Central memory CD8-positive, alpha-beta T cell (primary cell): ENCODE measurements around the gene RPLP2.

Experiments
- ATAC-seq: fragments of 150-1000 bp; cut with Tn5 transposase; replicated peaks from 2 replicates; pipeline ENCODE4 v1.10.0; 2022; ENCODE audit warnings: mild to moderate bottlenecking, moderate FRiP score, moderate number of reproducible peaks; ENCODE audit not compliant: poor library complexity, severe bottlenecking; ENCODE audit errors: extremely low read depth
- DNase-seq, 2 donors: peaks; one replicate each; pipeline ENCODE4 v3.0.0; 2021; ENCODE audit warnings: low spot score in 2 of 2
- H3K27ac Mint-ChIP-seq: one replicate; pipeline ENCODE4 v1.8.0; 2022; ENCODE audit warnings: low read depth, mild to moderate bottlenecking, moderate library complexity, mixed read lengths
- H3K27me3 Mint-ChIP-seq: one replicate; pipeline ENCODE4 v1.8.0; 2022; ENCODE audit warnings: mixed read lengths
- H3K36me3 Mint-ChIP-seq: one replicate; pipeline ENCODE4 v1.8.0; 2022; ENCODE audit warnings: mild to moderate bottlenecking, moderate library complexity, mixed read lengths; ENCODE audit not compliant: insufficient read depth
- H3K4me1 Mint-ChIP-seq: one replicate; pipeline ENCODE4 v1.8.0; 2022; ENCODE audit warnings: mixed read lengths
- H3K4me3 Mint-ChIP-seq: one replicate; pipeline ENCODE4 v1.8.0; 2022; ENCODE audit warnings: mild to moderate bottlenecking, moderate library complexity, mixed read lengths
- H3K9me3 Mint-ChIP-seq: one replicate; pipeline ENCODE4 v1.8.0; 2022; ENCODE audit warnings: mixed read lengths

The RPLP2 gene

DNA sequence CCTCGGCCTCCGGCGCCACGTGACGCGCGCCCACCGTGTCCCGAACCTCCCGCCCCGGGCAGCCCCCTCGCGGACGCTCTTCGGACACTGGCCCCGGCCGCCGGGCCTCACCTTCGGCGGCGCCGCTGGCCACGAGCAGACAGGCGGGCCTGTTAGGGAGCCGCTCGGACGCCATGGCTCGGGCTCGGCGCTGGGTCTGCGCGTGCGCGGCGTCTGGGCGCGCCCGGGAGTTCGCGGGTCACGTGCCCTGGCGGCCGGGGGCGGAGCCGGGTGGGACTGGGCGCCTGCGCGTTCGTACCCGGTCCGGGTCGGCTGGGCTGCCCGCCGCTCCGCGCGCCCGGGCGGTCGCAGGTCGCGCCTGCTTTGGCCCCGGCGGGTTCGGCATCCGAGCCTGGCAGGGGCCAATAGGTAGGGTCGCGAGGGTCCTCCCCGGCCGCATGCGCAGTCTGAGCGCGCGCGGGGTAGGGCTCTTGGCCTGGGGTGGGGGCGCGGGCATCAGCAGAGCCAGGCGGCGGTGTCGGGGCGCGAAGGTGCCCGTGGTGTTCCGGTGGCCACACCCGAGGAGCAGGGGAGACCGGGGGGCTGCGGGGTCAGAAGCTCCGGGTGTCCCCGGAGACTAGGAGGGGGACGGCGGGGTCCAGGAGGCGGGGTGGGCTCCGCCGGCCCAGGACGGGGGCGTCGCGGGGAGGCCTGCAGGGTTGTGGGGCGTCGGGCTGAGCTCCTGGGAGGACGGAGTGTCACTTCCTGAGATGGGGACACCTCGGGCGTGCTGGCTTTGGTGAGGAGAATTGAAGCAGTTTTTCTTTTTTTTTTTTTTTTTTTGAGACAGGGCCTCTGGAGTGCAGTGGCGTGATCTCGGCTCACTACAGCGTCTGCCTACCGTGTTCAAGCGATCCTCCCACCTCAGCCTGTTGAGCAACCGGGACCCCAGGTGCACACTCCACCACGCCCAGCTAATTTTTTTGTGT is 32.2 kb upstream of the RPLP2 start, which contains the start of gene GATD1:
Gene GATD1, minus strand, starts transcription at position 200 of the 968 bp plus-strand sequence. Its CDS starts 25 bp downstream, at position 175.
- no peaks in the 10 kb centered on the region for H3K27me3 Mint-ChIP-seq
- peaks cover 19% of the 10 kb centered on the region for H3K4me1 Mint-ChIP-seq
- peaks cover 4% of the 10 kb centered on the region for H3K36me3 Mint-ChIP-seq
- H3K27ac Mint-ChIP-seq = peak within 1 kb of the TSS; percentile 71
- DNase-seq (peak; percentile 89 to 92), ATAC-seq (peak; percentile 88)
- H3K9me3 Mint-ChIP-seq = no peaks in the 10 kb centered on the region
- H3K4me3 Mint-ChIP-seq = peak within 1 kb of the TSS; percentile 76

DNA sequence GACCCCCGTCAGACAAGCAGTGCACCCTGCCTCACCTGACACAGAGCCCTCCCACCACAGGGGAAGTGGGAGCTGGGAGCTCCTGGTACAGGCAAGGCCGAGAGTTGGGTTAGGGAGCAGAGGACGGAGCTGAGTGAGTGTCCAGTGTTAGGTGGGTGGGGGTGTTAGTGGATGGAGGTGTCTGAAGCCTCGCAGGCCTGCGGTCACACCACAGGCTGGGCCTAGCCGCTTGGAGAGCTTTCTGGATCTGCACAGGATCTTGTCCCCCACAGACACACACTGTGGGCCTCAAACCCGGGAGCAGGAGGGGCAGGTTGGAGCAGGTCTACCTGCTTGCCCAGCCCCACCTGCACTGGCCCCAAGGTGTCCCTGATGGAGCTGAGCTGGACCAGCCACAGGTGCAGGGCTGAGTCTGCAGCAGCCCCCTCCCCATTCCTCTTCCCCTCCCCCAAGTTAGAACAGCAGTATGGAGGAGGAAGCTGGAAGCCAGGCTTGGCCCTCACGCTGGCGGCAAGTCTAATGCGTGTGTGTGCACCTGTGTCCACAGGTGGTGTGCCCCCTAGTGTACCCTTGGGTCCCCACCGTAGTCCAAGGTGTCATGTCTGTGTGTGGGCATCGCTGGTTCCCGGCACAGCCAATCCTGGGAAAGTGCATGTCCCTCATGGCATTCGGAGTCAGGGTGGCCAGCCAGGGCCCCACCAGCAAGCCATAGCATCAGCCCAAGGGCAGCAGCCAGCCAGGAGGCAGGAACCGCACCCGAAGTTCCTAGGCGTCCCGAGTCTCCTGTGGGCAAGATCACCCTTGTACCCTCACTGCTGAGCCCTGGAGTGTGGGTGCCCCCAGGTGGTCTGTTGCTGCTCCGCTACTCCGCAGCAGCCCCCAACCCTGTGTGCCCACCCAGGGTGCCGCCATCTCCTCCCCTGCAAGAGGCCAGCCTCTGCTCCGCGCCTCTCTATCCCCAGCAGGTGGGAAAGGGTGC is 30.5 kb upstream of the RPLP2 start:
- DNase-seq = no peak
- Mint-ChIP-seq H3K9me3 (no peaks in the 10 kb centered on the region), H3K4me3 (peak overlapping the region; percentile 76), H3K27ac (no peak overlapping the region), H3K27me3 (no peaks in the 10 kb centered on the region), H3K4me1 (peaks cover 13% of the 10 kb centered on the region), H3K36me3 (peaks cover 7% of the 10 kb centered on the region)
- no peak for ATAC-seq

DNA sequence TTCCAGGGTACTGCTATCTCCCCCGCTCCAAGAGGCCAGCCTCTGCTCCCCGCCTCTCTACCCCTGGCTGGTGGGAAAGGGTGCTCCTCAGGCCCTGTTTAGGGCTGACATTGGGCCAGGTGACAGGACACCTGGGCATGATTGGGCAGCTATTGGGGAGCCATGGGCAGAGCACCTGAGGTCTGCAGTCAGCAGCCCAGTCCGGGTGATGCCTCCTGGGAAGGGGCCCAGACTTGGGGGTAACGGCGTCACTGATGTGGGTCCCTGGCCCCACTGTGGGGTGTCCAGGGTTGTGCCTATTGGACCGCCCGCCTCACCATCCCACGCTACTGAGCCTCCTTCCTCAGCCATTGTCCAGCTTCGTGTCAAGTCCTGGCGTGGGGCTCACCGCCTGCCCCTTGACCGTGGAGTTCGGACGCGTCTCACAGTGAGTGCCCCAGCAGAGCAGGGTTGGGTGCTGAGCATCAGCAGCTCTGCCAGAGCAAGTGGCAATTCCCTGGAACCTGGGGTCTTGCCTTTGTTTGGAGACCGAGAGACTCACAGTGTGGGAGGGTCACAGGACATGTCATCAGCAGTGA is 29.7 kb upstream of the RPLP2 start:
- H3K27me3 Mint-ChIP-seq = no peaks in the 10 kb centered on the region
- H3K4me3 Mint-ChIP-seq = no peak overlapping the region
- no peak overlapping the region for H3K27ac Mint-ChIP-seq
- peaks cover 7% of the 10 kb centered on the region for H3K36me3 Mint-ChIP-seq
- ATAC-seq (no peak), DNase-seq (no peak)
- H3K9me3 Mint-ChIP-seq = no peaks in the 10 kb centered on the region
- H3K4me1 Mint-ChIP-seq = peaks cover 13% of the 10 kb centered on the region

DNA sequence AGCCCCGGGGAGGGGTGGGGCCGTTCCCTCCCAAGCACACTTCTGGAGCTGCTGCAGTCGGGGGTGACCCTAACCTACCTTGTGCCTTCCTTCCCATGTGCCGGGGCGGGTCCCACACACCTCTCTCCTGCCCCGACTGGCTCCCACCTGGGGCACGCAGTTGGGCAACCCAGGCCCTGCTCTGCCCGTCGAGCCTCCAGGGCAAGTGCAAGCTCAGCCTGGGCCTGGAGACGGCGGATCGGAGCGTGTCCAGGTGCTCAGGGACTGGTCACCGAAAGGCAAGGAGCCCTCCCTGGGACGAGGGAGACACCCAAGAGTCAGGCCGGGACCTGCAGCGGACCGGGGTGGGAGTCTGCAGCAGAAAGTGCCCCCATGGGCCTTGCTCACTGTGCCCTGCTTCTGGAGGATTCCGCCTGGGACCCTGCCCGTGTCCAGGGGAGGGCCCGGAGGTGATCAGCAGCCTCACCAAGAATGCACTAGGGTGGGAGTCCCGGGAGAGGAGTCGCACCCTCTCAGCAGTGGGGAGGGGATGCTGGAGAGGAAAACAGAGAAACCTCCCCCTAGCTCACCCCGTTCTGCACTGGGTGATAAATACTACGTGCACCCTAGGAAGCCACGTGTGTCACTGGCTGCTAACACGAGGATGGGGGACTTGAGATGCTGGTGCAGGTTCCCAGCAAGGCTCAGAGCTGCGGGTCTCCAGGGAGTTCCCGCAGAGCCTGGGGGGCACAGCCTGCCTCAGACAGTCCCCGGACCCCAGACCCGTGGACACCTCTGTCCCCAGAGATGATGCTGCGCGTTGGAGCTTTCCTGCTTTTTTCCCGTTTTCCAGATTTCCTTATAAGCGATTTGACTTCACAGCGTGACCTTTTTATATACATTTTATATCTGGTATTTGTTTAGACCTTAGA is 27.2 kb upstream of the RPLP2 start:
- no peak overlapping the region for H3K27ac Mint-ChIP-seq
- DNase-seq = no peak
- H3K4me1 Mint-ChIP-seq = peaks cover 6% of the 10 kb centered on the region
- no peaks in the 10 kb centered on the region for H3K9me3 Mint-ChIP-seq
- H3K27me3 Mint-ChIP-seq = no peaks in the 10 kb centered on the region
- ATAC-seq = no peak
- peaks cover 6% of the 10 kb centered on the region for H3K36me3 Mint-ChIP-seq
- H3K4me3 Mint-ChIP-seq = no peak overlapping the region

DNA sequence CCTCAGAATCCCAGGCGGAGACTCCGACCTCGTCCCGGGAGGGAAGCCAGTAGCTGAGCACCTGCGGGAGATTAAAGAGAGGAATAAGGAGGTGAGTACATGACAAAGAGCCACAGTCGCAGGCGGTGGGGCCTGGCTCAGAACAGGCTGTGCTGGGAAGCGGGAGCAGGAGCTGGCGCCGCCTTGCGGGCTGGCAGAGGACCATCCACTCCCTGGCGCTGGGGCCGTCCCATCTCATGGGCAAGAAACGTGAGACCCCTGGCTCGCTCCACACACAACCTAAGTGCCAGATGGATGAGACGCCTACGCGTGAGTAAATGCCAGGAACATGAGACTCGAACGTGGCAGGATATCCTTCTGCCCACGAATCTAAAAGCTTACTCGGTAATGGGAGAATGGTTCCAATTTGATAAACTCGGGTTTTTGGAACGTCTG is 26.2 kb upstream of the RPLP2 start:
- no peak for DNase-seq
- peaks cover 6% of the 10 kb centered on the region for H3K4me1 Mint-ChIP-seq
- H3K27me3 Mint-ChIP-seq = no peaks in the 10 kb centered on the region
- no peak for ATAC-seq
- H3K27ac Mint-ChIP-seq = no peak overlapping the region
- H3K9me3 Mint-ChIP-seq = no peaks in the 10 kb centered on the region
- peaks cover 4% of the 10 kb centered on the region for H3K36me3 Mint-ChIP-seq
- no peak overlapping the region for H3K4me3 Mint-ChIP-seq

DNA sequence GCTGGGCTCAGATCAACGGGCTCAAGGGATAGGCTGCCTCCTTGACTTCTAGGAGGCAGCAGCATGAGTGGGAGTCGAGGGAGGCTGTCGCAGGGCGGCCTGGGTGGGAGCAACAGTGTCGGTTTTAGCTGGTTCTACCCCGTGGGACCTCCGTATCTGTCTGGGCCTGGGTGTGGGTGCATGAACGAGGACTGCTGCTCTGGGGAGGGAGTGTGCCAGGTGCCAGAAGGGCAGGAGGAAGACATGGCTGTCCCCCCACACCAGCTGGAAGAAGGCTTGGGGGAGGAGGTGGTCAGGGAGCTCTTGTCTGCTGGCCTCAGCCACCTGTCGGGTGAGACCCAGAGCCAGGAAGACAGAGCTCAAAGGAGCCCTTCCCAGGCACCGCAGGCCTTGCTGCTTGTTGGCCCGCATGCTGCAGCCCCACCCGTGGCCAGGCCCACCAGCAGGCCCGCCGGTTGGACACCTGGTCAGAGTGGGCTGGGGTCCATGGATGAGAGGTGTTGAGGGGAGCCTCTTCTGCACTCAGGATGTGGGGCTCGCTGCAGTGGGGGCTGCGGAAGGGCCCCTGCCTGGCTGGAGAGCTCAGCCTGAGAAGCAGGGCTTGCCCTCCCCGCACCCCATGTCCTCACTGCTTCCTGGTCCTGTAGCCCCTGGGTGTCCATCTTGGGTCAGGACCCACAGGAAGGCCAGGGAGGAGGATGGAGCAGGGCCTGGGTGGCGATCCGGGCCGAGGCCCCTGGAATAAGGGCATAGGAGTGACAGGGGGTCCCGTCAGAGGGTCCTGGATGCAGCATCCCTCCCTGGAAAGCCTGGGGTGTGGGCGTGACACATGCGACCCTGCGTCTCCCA is 23.3 kb upstream of the RPLP2 start:
- peaks cover 8% of the 10 kb centered on the region for H3K36me3 Mint-ChIP-seq
- no peaks in the 10 kb centered on the region for H3K9me3 Mint-ChIP-seq
- H3K4me3 Mint-ChIP-seq = no peak overlapping the region
- ATAC-seq (no peak), DNase-seq (no peak)
- no peaks in the 10 kb centered on the region for H3K27me3 Mint-ChIP-seq
- H3K27ac Mint-ChIP-seq = no peak overlapping the region
- H3K4me1 Mint-ChIP-seq = peaks cover 6% of the 10 kb centered on the region

DNA sequence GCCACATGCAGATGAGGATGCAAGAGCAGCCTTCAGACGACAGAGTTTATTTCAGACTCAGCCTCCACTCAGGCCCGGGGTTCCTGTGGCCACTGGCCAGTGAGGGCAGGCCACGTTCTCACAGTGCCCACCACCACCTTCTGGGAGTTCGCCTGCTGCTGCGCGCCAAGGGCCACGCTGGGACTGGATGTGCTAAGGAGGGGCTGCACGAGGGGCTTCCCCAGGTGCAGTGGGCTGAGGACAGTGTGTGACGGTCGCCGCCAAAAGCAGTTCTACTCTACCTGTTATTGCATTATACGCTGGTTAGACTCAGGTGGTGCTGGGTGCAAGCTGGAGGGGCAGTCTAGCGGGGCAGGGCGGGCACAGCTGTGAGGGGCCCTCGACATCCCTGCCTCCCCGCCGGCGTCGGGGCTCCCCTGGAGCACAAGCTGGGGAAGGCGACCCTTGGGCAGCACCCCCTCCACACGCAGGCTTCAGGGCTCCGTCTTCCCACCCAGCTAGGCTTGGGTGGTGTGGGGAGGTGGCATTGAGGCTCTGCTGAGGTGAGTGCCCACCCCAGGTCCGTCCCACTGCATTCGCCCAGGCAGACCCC is 22.6 kb upstream of the RPLP2 start:
- no peaks in the 10 kb centered on the region for H3K9me3 Mint-ChIP-seq
- H3K27ac Mint-ChIP-seq = no peak overlapping the region
- no peaks in the 10 kb centered on the region for H3K27me3 Mint-ChIP-seq
- DNase-seq = no peak
- H3K4me3 Mint-ChIP-seq = no peak overlapping the region
- H3K36me3 Mint-ChIP-seq = peaks cover 9% of the 10 kb centered on the region
- no peak for ATAC-seq
- peaks cover 6% of the 10 kb centered on the region for H3K4me1 Mint-ChIP-seq

DNA sequence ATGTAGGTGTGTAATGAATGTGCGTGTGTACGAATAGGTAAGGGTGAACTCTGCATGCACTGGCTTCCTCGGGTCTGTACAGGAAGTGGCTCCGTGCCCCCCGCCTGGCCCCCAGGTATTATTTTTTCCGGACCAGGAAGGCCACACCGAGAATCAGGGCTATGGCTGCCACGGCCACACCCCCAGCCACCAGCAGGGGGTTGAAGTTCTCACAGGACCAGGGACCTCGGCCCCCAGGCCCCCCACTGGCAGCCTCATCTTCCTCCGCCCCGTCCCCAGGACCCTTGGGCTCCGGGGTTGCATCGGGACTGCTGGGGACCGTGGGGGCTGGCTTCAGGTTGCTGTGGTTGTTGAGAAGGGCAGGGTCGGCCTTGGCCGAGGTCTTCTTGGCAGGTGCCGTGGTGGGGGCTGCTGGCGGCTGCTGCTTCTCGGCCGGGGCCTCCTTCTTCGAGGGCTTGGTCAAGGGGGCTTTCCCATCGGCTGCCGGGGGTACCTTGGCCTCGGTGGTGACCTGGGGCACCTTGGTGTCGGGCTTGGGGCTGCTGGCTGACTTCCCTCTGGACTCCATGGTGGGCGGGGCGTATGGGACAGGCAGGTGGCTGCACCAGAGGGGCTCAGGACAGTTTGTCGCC is 21.6 kb upstream of the RPLP2 start:
- ATAC-seq = no peak
- DNase-seq = no peak
- H3K4me3 Mint-ChIP-seq = no peak overlapping the region
- peaks cover 6% of the 10 kb centered on the region for H3K4me1 Mint-ChIP-seq
- no peaks in the 10 kb centered on the region for H3K9me3 Mint-ChIP-seq
- H3K27me3 Mint-ChIP-seq = no peaks in the 10 kb centered on the region
- H3K27ac Mint-ChIP-seq = no peak overlapping the region
- H3K36me3 Mint-ChIP-seq = peaks cover 12% of the 10 kb centered on the region

DNA sequence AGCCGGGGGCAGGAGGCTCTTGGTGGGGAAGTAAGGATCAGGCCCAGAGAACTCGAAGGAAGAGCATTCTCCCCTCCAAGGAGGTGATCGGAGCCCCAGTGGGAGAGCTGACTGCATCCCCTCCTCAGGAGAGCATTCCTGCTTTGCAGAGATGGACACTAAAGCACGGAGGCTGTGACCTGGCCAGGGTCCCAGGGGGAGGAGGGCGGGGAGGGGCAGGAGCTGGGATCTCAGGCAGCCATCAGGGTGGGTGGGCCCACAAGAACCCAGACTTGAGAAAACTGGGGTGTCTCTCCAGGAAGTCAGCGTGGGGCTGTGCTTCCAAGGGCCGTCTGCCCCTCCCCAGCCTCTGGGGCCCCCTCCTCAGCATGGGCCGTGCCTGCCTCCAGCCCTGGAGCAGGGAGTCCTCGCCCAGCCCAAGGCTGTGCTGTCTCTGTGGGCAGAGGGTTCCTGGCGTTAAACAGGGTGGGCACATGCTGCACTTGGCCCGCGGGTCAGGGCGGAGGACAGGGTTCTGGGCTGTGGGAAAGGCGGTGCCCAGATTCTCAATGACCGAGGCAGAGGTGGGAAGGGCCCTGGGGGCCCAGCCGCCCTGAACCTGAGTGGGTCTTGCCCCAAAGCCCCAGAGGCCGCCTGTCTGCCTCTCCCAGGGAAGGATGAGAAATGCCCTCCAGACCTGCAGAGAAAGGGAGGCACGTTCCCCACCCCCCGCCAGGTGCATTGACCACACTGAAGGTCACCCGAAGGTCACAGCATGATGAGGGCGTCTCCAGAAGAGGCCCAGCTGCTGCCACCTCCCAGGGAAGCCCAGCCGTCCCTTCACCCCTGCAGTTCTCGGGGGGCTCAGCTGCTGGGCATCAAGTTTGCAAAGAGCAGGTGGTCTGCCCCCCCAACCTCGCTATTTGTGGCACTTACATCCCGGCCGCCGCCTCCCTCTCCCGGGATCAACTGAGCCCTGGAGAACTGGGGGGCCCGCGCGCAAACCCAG is 20.5 kb upstream of the RPLP2 start:
- ATAC-seq = no peak
- H3K4me3 Mint-ChIP-seq = no peak overlapping the region

More for the DNA sequence above, 20.5 kb upstream of the RPLP2 start:
- Mint-ChIP-seq H3K27ac (no peak overlapping the region), H3K36me3 (peaks cover 11% of the 10 kb centered on the region), H3K4me1 (peaks cover 6% of the 10 kb centered on the region), H3K9me3 (no peaks in the 10 kb centered on the region), H3K27me3 (no peaks in the 10 kb centered on the region)
- no peak for DNase-seq
